HepG2 (cell line): Measurements from ENCODE around the gene DPEP2NB. TPM values are rescaled to one million over a fixed set of nuclear protein-coding genes. Genes with fewer than 3 reads are reported as not detected.

ENCODE experiments used
- ATF7-NPFF ChIP-seq: sonication (generic); formaldehyde crosslinking; IDR thresholded peaks from 2 replicates; pipeline ENCODE4 v1.8.1; 2023; ENCODE audit warnings: mild to moderate bottlenecking, low read depth, missing genetic modification reagents, moderate library complexity
- GATAD1 ChIP-seq: IDR thresholded peaks from 2 replicates; pipeline ENCODE4 v1.6.1; 2016; ENCODE audit warnings: missing genetic modification reagents, missing compliant biosample characterization
- JUN ChIP-seq: sonication (generic); formaldehyde crosslinking; IDR thresholded peaks from 2 replicates; pipeline ENCODE4 v1.4.0; 2020; ENCODE audit warnings: mild to moderate bottlenecking, missing genetic modification reagents
- MYC ChIP-seq: sonication (generic); formaldehyde crosslinking; IDR thresholded peaks from 2 replicates; pipeline ENCODE4 v1.9.0; 2021; ENCODE audit warnings: missing genetic modification reagents, borderline replicate concordance
- PHB2 ChIP-seq: fragments of 450-650 bp; IDR thresholded peaks from 2 replicates; pipeline ENCODE4 v1.6.1; 2018; ENCODE audit not compliant: partially characterized antibody
- RAD21 ChIP-seq: fragments of 450-650 bp; formaldehyde crosslinking; IDR thresholded peaks from 2 replicates; pipeline ENCODE4 v1.5.0; 2020; ENCODE audit warnings: mild to moderate bottlenecking
- ZFP36L1 ChIP-seq: sonication (generic); formaldehyde crosslinking; IDR thresholded peaks from 2 replicates; pipeline ENCODE4 v1.8.0; 2022; ENCODE audit warnings: mild to moderate bottlenecking, missing genetic modification reagents, moderate library complexity
- ZNF30 ChIP-seq: sonication (generic); formaldehyde crosslinking; IDR thresholded peaks from 2 replicates; pipeline ENCODE4 v1.5.0; 2020; ENCODE audit warnings: mild to moderate bottlenecking, missing genetic modification reagents
- ZNF335 ChIP-seq: sonication (generic); formaldehyde crosslinking; IDR thresholded peaks from 2 replicates; pipeline ENCODE4 v1.4.0; 2020; ENCODE audit warnings: missing genetic modification reagents
- ZNF75D ChIP-seq: sonication (generic); formaldehyde crosslinking; IDR thresholded peaks from 2 replicates; pipeline ENCODE4 v1.8.1; 2023; ENCODE audit warnings: missing genetic modification reagents, mild to moderate bottlenecking, borderline replicate concordance
- ZNF781 ChIP-seq: sonication (generic); formaldehyde crosslinking; IDR thresholded peaks from 2 replicates; pipeline ENCODE4 v1.5.1; 2020; ENCODE audit warnings: borderline replicate concordance, mild to moderate bottlenecking, missing genetic modification reagents; ENCODE audit errors: not compliant biosample characterization
- ZSCAN30 ChIP-seq: sonication (generic); formaldehyde crosslinking; IDR thresholded peaks from 2 replicates; pipeline ENCODE4 v1.5.0; 2020; ENCODE audit warnings: mild to moderate bottlenecking, missing genetic modification reagents
- polyA plus RNA-seq, 8 experiments: library from polyadenylated mRNA; depleted of rRNA in 3 of 8; stranded (reverse) in 7 of 8; unstranded in 1 of 8; fragments of >200 nt; fragmentation: Illumina TruSeq in 4 of 8; extraction: Trizol in 4 of 8; gene quantifications; 2 replicates each; pipeline versions ENCODE4 v1.2.1 to v1.2.3, GENCODE V29; 2011 to 2016; ENCODE audit warnings: low read depth in 4 of 8, missing spikeins in 1 of 8, mixed read lengths in 1 of 8; ENCODE audit not compliant: insufficient read depth in 1 of 8
- total RNA-seq, 5 experiments: library from RNA; depleted of rRNA; stranded (reverse); fragments of >200 nt; fragmentation: Illumina TruSeq; extraction: Trizol; gene quantifications; 2 replicates each; pipeline ENCODE4 v1.2.3, GENCODE V29; 2016; ENCODE audit warnings: low read depth in 1 of 5
- TF ChIP-seq, protein P1 (sequence below): sonication (generic); formaldehyde crosslinking; IDR thresholded peaks from 2 replicates; pipeline ENCODE4 v1.4.0; 2020; ENCODE audit warnings: mild to moderate bottlenecking, missing genetic modification reagents
- TF ChIP-seq, protein P2 (sequence below): sonication (generic); formaldehyde crosslinking; IDR thresholded peaks from 2 replicates; pipeline ENCODE4 v1.8.1; 2023; ENCODE audit warnings: missing genetic modification reagents, mild to moderate bottlenecking, borderline replicate concordance
- TF ChIP-seq, protein P3 (sequence below): sonication (generic); formaldehyde crosslinking; IDR thresholded peaks from 2 replicates; pipeline ENCODE4 v1.5.0; 2020; ENCODE audit warnings: mild to moderate bottlenecking, missing genetic modification reagents
- TF ChIP-seq, protein P4 (sequence below): IDR thresholded peaks from 2 replicates; pipeline ENCODE4 v1.6.1; 2016; ENCODE audit warnings: low read depth, control low read depth
- TF ChIP-seq, protein P5 (sequence below): sonication (generic); formaldehyde crosslinking; IDR thresholded peaks from 2 replicates; pipeline ENCODE4 v1.4.0; 2020; ENCODE audit warnings: missing genetic modification reagents, borderline replicate concordance

Gene DPEP2NB
- total and polyA plus RNA-seq, 2 of the 13 experiments (the other 11 are each of a cell fraction or from before 2014, with no cell fraction given) = not detected

DNA sequence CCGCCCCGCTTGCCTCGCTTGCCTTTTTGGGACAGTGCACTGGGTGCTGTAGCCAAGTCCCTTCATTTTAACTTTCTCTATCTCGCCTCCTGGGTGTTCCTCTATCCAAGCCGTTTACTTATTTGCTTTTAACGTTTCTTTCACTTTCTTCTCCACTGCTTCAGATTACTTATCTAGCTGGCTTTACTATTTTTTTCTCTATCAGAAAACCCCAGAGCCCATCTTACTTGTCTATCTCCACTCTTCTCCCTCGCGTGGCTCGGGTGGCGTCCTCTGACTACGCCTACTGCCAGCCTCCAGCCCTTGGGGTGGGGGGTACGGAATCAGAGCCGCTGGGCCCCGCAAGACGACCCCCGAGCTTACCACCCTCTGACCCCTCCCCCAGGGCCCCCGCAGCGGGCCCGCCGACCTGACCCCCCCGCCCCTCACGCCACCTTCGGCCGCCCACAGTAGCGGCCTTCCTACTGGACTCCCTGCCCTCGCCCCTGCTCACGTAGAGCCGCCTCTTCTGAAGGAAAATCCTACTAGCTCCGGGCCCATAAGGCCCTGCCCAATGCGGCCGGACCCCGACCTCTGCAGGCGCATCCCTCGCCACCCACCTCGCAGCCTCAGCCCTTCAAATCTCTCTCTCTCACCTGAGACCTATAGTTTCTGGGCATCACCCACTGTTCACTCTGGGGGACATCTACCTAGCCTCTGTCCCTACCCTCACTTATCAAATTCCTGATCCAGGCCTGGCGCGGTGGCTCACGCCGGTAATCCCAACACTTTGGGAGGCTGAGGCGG, 46.3 kb downstream of the DPEP2NB start (continued):
- TF ChIP-seq ZFP36L1 (CRISPR knock-in tag) = no peak
- TF ChIP-seq ZSCAN30 (CRISPR knock-in tag) = peak; percentile 56; the same call in 1 of the 2 replicates
- TF ChIP-seq GATAD1 (CRISPR knock-in tag) = no peak
- TF ChIP-seq JUN (CRISPR knock-in tag) = 0 out of 2 replicates have a peak, but pooled peaks have one; percentile 19
- TF ChIP-seq PHB2 = no peak
- TF ChIP-seq MYC (CRISPR knock-in tag) = 0 out of 2 replicates have a peak, but pooled peaks have one; percentile 37
- TF ChIP-seq RAD21 = peak; percentile 48
- TF ChIP-seq, protein P1, sequence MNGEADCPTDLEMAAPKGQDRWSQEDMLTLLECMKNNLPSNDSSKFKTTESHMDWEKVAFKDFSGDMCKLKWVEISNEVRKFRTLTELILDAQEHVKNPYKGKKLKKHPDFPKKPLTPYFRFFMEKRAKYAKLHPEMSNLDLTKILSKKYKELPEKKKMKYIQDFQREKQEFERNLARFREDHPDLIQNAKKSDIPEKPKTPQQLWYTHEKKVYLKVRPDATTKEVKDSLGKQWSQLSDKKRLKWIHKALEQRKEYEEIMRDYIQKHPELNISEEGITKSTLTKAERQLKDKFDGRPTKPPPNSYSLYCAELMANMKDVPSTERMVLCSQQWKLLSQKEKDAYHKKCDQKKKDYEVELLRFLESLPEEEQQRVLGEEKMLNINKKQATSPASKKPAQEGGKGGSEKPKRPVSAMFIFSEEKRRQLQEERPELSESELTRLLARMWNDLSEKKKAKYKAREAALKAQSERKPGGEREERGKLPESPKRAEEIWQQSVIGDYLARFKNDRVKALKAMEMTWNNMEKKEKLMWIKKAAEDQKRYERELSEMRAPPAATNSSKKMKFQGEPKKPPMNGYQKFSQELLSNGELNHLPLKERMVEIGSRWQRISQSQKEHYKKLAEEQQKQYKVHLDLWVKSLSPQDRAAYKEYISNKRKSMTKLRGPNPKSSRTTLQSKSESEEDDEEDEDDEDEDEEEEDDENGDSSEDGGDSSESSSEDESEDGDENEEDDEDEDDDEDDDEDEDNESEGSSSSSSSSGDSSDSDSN (CRISPR knock-in tag) = peak; percentile 40; the same call in 1 of the 2 replicates
- TF ChIP-seq, protein P2, sequence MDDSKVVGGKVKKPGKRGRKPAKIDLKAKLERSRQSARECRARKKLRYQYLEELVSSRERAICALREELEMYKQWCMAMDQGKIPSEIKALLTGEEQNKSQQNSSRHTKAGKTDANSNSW = no peak; the same call in 1 of the 2 replicates
- no peak for TF ChIP-seq ZNF75D (CRISPR knock-in tag)
- TF ChIP-seq, protein P3, sequence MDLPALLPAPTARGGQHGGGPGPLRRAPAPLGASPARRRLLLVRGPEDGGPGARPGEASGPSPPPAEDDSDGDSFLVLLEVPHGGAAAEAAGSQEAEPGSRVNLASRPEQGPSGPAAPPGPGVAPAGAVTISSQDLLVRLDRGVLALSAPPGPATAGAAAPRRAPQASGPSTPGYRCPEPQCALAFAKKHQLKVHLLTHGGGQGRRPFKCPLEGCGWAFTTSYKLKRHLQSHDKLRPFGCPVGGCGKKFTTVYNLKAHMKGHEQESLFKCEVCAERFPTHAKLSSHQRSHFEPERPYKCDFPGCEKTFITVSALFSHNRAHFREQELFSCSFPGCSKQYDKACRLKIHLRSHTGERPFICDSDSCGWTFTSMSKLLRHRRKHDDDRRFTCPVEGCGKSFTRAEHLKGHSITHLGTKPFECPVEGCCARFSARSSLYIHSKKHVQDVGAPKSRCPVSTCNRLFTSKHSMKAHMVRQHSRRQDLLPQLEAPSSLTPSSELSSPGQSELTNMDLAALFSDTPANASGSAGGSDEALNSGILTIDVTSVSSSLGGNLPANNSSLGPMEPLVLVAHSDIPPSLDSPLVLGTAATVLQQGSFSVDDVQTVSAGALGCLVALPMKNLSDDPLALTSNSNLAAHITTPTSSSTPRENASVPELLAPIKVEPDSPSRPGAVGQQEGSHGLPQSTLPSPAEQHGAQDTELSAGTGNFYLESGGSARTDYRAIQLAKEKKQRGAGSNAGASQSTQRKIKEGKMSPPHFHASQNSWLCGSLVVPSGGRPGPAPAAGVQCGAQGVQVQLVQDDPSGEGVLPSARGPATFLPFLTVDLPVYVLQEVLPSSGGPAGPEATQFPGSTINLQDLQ = peak; percentile 4; the same call in 1 of the 2 replicates
- no peak; the same call in 1 of the 2 replicates for TF ChIP-seq ZNF335
- no peak for TF ChIP-seq ZNF30
- TF ChIP-seq, protein P4, sequence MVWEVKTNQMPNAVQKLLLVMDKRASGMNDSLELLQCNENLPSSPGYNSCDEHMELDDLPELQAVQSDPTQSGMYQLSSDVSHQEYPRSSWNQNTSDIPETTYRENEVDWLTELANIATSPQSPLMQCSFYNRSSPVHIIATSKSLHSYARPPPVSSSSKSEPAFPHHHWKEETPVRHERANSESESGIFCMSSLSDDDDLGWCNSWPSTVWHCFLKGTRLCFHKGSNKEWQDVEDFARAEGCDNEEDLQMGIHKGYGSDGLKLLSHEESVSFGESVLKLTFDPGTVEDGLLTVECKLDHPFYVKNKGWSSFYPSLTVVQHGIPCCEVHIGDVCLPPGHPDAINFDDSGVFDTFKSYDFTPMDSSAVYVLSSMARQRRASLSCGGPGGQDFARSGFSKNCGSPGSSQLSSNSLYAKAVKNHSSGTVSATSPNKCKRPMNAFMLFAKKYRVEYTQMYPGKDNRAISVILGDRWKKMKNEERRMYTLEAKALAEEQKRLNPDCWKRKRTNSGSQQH (CRISPR knock-in tag) = peak; percentile 79
- no peak for TF ChIP-seq ATF7-NPFF (CRISPR knock-in tag)
- TF ChIP-seq ZNF781 (CRISPR knock-in tag) = no peak
- TF ChIP-seq, protein P5, sequence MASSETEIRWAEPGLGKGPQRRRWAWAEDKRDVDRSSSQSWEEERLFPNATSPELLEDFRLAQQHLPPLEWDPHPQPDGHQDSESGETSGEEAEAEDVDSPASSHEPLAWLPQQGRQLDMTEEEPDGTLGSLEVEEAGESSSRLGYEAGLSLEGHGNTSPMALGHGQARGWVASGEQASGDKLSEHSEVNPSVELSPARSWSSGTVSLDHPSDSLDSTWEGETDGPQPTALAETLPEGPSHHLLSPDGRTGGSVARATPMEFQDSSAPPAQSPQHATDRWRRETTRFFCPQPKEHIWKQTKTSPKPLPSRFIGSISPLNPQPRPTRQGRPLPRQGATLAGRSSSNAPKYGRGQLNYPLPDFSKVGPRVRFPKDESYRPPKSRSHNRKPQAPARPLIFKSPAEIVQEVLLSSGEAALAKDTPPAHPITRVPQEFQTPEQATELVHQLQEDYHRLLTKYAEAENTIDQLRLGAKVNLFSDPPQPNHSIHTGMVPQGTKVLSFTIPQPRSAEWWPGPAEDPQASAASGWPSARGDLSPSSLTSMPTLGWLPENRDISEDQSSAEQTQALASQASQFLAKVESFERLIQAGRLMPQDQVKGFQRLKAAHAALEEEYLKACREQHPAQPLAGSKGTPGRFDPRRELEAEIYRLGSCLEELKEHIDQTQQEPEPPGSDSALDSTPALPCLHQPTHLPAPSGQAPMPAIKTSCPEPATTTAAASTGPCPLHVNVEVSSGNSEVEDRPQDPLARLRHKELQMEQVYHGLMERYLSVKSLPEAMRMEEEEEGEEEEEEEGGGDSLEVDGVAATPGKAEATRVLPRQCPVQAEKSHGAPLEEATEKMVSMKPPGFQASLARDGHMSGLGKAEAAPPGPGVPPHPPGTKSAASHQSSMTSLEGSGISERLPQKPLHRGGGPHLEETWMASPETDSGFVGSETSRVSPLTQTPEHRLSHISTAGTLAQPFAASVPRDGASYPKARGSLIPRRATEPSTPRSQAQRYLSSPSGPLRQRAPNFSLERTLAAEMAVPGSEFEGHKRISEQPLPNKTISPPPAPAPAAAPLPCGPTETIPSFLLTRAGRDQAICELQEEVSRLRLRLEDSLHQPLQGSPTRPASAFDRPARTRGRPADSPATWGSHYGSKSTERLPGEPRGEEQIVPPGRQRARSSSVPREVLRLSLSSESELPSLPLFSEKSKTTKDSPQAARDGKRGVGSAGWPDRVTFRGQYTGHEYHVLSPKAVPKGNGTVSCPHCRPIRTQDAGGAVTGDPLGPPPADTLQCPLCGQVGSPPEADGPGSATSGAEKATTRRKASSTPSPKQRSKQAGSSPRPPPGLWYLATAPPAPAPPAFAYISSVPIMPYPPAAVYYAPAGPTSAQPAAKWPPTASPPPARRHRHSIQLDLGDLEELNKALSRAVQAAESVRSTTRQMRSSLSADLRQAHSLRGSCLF = no peak
